ENCODE results near the gene CNOT10. TPM values are rescaled to one million over a fixed set of nuclear protein-coding genes. Genes with fewer than 3 reads are reported as not detected.
A peak's percentile ranks its signal among the peaks of the same experiment; 100 is the strongest.

CNOT10 gene
- total RNA-seq, 6 experiments from 2014 or later = 10.6 to 36.3 (median 12.5) TPM

- DNase-seq (no peak), ATAC-seq (no peak)
- Histone ChIP-seq H3K27me3 (no peaks in the 10 kb centered on the region), H3K9me3 (no peaks in the 10 kb centered on the region), H3K36me3 (peaks cover 0 to 24% (median 1%) of the 10 kb centered on the region in 4 donors), H3K4me3 (no peak overlapping the region), H3K4me1 (no peaks in the 10 kb centered on the region), H3K27ac (no peak overlapping the region)
- TF ChIP-seq CTCF (IDR thresholded peaks at IDR 0.05) = no peak
- no peak for TF ChIP-seq POLR2A (IDR thresholded peaks at IDR 0.05)
- intact Hi-C loops (cut with DNase I) = no loop called here
- 99% methylated on average over 8 of the region's 8 CpGs for WGBS (ENCODE audit: insufficient coverage, low coverage, low lambda C conversion rate, missing lambda C conversion rate)
Observed at GRCh38 chr3:32764481-32764880, 79.5 kb downstream of the CNOT10 start.

- Histone ChIP-seq H3K4me1 (peaks cover 0 to 8% (median 0%) of the 10 kb centered on the region in 4 donors), H3K4me3 (no peak overlapping the region), H3K9me3 (no peaks in the 10 kb centered on the region), H3K27me3 (no peaks in the 10 kb centered on the region), H3K27ac (no peak overlapping the region), H3K36me3 (peaks cover 0 to 5% (median 1%) of the 10 kb centered on the region in 4 donors)
- no peak for DNase-seq
- ATAC-seq = peak in 2 of 4 donors; percentile 6 to 8
- TF ChIP-seq POLR2A (IDR thresholded peaks at IDR 0.05) (no peak), CTCF (IDR thresholded peaks at IDR 0.05) (no peak)
- intact Hi-C loops (cut with DNase I) = no loop called here
- 86% methylated on average over 3 of the region's 4 CpGs for WGBS (ENCODE audit: insufficient coverage, low coverage, low lambda C conversion rate, missing lambda C conversion rate)
Observed at GRCh38 chr3:32778389-32778788, 93.4 kb downstream of the CNOT10 start.

- no peak overlapping the region for H3K27ac ChIP-seq
- no peaks in the 10 kb centered on the region for H3K9me3 ChIP-seq
- DNase-seq = no peak
- H3K4me3 ChIP-seq = no peak overlapping the region
- no peaks in the 10 kb centered on the region for H3K27me3 ChIP-seq
- ATAC-seq = no peak
- TF ChIP-seq POLR2A (IDR thresholded peaks at IDR 0.05) = no peak
- TF ChIP-seq CTCF (IDR thresholded peaks at IDR 0.05) = no peak
- H3K36me3 ChIP-seq = no peaks in the 10 kb centered on the region
- intact Hi-C loops (cut with DNase I) = no loop called here
- H3K4me1 ChIP-seq = peaks cover 0 to 8% (median 0%) of the 10 kb centered on the region in 4 donors
- 79% methylated on average over 7 of the region's 10 CpGs for WGBS (ENCODE audit: insufficient coverage, low coverage, low lambda C conversion rate, missing lambda C conversion rate)
Observed at GRCh38 chr3:32780071-32780734, 95.2 kb downstream of the CNOT10 start.

- no peaks in the 10 kb centered on the region for H3K36me3 ChIP-seq
- ATAC-seq (peak; percentile 49 to 61 (median 54)), DNase-seq (peak; percentile 42 to 52 (median 46))
- WGBS (ENCODE audit: insufficient coverage, low coverage, low lambda C conversion rate, missing lambda C conversion rate) = 10% methylated on average over 14 of the region's 36 CpGs
- H3K9me3 ChIP-seq = no peaks in the 10 kb centered on the region
- H3K4me3 ChIP-seq = peak overlapping the region; percentile 57 to 58 (median 58)
- intact Hi-C loops (cut with DNase I) = no loop called here
- TF ChIP-seq POLR2A (IDR thresholded peaks at IDR 0.05) (no peak), CTCF (IDR thresholded peaks at IDR 0.05) (no peak)
- H3K4me1 ChIP-seq = peaks cover 0 to 8% (median 0%) of the 10 kb centered on the region in 4 donors
- H3K27ac ChIP-seq = no peak overlapping the region
- H3K27me3 ChIP-seq = no peaks in the 10 kb centered on the region
Observed at GRCh38 chr3:32780735-32781210, 95.8 kb downstream of the CNOT10 start.
